Fibroblast of skin of back (primary cell): Measurements from ENCODE around the gene ISY1.
"Not testable (repeated sequence)": the region's sequence is repeated elsewhere in the genome, so short reads cannot be mapped to it uniquely, and the experiment has no call there.

Experiments
- DNase-seq: peaks from one replicate; pipeline ENCODE4 v3.0.0-alpha.2; 2013

The ISY1 gene

DNA sequence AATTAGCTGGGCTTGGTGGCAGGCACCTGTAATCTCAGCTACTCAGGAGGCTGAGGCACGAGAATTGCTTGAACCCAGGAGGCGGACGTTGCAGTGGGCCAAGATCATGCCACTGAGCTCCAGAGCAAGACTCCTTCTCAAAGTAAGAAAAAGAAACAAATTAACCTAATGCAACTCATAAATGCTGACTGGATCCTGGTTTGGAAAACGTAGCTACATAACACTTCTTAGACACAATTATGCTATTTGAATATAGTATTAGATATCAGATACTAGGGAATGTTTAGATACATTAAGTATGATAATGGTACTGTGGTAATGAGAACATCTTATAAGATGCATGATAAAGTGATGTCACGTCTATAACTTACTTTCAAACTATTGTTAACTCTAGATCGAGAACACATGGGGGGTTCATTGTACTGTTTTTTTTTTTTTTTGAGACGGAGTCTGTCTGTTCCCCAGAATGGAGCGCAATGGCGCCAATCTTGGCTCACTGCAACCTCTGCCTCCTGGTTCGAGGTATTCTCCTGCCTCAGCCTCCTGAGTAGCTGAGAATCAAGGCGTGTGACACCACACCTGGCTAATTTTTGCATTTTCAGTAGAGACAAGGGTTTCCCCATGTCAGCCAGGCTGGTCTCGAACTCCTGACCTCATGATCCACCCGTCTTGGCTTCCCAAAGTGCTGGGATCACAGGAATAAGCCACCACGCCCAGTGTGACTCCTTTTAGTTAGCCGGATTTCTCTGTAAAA is 5.9 kb upstream of the ISY1 start:
- no peak for DNase-seq

DNA sequence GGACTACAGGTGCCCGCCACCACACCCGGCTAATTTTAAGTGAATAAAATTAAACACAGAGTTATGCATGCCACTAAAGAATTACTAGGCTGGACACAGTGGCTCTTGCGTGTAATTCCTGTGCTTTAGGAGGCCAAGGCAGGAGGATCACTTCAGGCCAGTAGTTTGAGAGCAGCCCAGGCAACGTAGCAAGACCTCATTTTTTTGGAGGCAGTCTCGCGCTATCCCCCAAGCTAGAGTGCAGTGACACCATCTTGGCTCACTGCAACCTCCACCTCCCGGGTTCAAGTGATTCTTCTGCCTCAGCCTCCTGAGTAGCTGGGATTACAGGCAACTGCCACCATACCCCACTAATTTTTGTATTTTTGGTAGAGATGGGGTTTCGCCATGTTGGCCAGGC is 4.7 kb upstream of the ISY1 start:
- not testable (repeated sequence) for DNase-seq

DNA sequence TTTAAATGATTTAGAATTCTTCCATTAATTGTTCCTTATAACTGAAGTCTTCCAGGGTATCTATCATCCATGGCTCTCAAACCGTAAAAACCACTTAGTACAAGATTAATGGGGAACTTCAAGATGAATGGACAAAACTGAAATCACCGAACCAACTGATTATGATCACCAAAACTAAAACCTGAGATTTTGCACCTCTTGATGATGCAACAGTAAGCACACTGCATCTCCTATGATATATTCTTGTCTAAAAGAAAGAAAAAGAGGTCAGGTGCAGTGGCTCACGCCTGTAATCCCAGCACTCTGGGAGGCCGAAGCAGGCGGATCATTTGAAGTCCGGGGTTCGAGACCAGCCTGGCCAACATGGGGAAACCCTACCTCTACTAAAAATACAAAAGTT is 3.6 kb upstream of the ISY1 start:
- DNase-seq, result no peak

DNA sequence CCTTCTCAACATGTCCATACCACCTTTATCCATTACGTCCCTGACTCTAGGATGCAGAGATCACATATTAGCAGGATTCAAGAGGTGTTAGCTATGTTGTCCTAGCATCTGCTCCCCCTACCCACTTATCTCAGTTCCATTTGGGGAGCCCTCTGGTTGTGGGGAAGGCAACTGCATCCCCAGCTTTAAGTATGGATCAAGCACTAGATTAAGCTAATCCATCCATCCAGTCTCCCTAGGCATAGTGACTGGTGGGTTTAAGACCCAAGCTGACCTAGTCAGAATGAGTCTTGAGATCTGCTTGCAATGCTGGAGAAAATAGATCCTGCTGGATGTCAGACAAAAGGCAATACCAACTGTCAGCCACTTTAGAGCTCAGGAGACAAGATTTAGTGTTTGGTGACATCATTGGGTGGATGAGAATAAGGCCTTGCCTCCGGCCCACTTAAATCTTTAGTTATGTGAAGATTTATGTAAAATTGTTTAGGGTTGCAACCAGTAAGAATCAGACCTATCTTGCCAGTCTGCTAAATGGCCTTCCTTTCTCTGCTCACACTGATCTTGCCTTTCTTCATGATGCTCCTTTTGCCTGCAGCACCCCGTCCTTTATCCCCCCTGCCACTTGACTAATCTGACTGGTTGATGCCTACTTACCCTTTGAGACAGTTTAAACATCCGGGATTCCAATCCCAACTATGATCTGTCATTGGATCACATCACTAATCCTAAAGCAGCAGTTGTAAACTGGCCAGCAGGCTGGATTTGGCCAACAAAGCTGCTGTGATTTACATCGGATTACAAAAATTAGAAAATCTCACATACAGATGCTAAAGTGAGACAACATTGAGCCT is 2.1 kb upstream of the ISY1 start:
- DNase-seq, result no peak

DNA sequence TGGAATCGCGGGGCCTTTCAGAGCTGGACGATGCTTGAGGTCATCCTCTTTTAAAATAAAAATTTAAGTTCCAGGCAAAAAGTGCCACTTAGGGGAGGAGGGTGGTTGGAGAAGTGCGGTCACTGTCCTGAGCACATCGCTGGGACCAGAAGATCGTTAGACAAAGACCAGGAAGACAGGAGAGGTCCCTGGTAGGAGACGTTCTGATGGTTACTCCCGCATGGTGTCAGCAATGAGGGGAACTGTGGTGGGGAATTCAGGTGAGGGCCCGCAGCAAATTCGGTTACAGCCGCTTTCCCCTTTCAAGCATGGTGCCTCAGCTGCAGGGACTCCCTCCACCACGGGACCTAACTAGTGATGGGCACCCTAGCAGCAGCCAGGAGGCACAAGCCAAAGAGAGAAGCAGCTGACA is 1.0 kb upstream of the ISY1 start:
- no peak for DNase-seq

DNA sequence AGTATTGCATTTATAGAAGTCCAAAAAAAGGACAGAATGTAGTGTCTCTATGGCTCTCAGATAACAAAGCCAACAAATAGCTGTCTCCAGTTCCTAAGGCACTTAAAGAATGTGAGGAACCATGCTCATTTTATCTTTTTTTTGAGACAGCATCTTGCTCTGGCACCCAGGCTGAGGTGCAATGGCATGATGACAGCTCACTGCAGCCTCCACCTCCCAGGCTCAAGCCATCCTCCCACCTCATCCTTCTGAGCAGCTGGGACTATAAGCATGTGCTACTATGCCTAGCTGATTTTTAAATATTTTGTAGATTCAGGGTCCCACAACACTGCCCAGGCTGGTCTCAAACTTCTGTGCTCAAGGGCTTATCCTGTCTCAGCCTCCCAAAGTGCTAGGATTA is 16.1 kb downstream of the ISY1 start:
- no peak for DNase-seq

DNA sequence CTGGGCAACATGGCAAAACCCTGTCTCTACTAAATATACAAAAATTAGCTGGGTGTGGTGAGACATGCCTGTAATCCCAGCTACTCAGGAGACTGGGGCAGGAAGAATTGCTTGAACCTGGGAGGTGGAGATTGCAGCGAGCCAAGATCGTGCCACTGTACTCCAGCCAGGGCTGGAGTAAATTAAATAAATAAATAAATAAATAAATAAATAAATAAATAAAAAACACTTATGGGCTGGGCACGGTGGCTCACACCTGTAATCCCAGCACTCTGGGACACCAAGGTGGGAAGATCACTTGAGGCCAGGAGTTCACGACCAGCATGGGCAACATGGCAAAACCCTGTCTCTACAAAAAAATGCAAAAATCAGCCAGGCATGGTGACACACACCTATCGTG is 19.9 kb downstream of the ISY1 start:
- not testable (repeated sequence) for DNase-seq

DNA sequence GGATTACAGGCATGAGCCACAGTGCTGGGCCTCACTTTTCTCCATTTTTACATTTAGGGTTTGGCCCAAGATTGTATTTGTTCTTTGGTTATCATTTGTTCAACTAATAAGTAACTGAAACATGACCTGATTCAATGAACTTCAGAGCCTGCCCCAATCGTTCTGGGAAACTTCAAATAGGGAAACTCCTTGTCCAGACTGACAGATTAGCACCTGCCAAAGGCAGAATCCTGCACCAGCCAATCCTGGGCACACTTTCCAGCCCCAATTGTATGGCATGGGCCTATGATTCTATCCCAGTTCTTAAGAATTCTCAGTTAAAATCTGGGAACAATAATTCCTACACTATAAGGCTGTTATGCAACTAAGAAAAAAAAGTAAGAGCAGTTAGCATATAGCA is 21.0 kb downstream of the ISY1 start:
- DNase-seq, result no peak

DNA sequence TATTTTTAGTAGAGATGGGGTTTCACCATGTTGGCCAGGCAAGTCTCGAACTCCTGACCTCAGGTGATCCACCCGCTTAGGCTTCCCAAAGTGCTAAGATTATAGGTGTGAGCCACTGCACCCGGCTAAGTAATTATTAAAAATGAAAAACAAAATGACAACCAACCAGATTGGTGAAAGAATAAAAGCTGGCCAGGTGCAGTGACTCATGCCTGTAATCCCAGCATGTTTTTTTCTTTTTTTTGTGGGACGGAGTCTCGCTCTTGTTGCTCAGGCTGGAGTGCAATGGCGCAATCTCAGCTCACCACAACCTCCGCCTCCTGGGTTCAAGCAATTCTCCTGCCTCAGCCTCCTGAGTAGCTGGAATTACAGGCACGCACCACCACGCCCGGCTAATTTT is 24.6 kb downstream of the ISY1 start:
- not testable (repeated sequence) for DNase-seq

DNA sequence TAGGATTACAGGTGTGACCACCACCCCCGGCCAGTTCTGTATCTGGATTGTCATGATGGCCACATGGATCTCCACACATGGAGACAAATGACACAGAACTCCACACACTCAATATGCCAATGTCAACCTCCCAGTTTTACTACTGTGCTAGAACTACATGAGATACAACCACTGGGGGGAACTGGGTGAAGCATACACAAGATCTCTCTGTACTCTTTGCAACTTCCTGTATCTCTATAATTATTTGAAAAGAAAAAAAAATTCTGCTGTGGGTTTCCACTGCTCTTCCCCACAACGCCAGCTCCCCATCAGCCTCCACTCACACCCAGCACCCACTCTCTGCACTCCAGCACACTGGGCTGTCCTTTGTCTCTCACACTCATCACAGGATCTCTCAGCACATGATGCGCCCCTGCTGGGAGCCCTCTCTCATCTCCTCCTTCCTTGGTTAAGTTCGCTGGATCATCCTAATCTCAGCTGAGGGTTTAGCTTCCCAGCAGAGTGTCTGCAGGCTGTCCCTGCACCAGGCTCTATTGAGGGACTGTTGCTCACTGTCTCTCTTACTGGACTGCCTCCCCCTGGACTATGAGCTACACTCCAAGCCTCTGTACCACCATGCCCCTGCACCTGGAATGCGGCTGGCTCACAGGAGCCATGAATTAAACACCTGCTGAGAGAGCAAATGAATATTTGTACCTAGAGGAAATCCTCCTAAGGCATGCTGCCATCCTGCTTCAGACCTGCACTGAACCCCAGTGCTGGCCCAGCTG is 28.6 kb downstream of the ISY1 start:
- no peak for DNase-seq

DNA sequence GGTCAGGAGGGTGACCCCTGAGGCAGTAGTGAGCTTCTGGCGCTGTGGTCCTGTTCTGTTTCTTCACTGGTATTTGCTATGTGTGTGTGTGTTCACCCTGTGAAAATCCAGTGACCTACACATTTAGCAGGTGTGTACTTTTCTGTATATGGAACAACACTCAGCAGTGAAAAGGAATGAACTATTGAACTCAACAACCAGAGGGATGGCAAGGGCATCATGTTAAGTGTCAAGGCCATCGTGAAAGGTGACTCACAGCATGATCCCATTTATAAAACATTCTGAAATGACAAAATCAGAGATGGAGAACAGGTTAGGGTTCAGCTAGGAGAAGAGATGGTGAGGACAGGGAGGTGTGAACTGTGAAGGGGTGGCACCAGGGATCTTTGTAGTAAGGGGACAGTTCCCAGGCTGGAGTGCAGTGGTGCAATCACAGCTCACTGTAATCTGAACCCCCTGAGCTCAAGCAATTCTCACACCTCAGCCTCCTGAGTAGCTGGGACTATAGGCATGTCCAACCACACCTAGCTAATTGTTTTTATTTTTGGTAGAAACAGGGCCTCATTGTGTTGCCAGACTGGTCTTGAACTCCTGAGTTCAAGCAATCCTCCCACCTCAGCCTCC is 29.3 kb downstream of the ISY1 start:
- DNase-seq, result no peak

DNA sequence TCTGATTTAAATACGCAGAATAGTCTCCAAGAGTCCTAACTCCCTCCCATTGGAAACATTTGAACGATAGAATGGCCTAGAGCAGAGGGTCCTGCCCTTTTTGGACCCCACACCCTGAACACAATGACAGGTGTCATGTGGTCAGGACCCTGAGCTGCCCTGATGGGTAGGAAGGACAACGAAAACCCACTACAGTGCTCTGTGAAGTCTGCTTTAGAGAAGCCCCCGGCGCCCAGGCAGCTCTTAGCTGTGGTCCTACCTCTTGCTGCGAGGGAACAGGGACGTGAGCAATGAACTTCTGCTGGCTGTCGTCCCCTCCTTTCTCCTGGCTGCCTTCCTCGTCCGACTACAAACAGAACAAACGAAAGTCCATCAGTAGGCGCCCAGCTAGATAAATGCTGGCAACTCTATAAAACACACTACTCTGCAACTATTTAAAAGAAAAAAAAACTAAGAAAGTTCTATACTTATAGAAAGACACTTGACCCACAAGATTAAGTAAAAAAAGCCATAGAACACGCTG is 30.5 kb downstream of the ISY1 start:
- DNase-seq, result no peak

DNA sequence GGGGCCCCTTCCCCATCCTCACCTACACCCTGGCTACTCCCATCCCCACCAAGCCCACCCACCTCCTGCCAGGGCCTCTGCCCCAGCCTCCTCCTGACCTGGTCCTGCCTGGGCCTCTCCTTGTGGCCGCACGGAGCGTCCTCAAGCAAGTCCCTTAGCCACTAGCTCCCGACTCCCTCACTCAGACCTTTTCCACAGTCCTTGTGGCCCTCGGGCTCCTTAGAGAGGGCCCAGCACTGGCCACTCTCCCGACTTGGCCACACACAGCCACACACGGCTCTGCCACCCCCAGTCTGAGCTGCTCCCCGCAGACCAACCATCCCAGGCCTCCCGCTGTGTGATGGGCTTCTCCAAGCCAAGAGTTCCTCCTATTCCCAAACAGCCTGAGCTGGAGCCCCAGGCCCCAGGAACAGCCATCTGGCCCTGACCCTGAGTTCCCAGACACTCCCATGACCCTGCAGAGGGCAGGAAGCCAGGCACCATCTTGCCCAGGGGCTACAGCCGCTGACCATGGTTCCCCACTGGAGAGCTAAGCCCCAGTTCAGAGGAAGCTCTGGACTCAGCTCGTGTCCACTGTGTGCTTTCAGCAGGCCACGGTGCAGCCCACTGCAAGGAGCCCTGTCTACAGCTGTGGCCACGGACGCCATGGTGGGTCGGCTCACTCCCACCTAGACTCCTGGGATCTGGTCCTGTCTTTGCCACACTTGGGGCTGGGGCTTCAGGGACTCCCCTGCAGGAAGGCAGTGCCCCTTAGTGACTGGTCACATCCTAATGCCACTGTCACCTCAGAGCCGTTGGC is 32.3 kb downstream of the ISY1 start:
- no peak for DNase-seq

DNA sequence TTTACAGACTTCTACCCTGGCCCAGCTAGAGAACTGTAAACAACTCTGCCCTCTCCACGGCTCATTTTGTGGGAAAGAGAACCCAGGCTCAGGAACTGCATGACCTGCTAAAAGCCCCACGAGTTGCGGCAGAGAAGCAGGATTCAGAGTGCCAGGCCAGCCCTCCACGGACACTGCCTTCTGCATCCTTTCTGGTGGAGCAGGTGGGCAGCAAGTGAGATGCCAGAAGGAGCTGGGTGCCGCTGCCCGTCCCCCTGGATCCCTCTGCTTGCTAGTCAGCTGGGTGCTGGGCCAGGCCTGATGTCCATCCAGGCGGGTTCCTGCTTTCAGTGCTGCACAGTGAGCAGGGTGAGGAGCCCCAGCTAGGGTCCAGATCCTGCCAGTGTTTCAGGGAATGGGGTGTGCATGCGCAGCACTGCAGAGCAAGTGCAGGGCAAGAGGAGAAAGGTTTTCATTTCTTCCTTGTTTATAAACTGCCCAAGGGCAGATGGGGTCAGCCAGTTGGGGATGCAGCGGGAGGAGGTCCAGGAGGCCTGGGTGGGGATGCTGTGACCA is 34.1 kb downstream of the ISY1 start:
- no peak for DNase-seq

DNA sequence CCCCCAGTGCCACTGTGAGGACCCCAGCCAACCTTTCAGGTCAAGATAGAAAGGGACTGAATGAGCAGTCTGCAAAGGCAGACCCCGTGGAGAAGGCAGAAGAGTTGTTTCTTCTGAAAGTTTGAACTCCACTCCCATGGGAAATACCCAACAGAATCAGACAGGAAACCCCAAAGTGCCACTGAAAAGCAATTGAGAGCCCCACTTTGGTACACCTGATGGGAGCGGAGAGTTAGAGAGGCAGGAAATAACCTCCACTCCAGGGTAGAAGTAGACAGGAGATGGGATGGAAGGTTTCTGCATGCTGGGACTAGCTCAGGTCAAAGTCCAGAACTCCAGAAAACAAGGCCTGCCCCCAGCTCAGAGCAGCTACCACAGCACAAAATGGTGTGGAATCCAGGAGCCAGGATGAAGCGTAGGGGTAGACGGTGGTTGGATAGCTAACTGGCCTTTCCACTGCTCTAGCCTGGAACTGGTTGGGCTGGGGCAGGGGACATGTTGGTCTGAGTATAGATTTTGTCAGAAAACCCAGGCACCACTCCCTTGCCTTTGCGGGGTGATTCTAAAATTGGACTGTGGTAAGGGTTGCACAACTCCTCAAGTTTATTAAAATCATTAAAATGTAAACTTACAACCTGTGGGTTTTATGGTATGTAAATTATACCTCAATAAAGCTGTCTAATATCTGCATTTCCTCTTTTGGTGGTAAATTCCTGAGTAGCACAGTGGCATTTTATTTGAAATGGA is 37.4 kb downstream of the ISY1 start:
- no peak for DNase-seq

DNA sequence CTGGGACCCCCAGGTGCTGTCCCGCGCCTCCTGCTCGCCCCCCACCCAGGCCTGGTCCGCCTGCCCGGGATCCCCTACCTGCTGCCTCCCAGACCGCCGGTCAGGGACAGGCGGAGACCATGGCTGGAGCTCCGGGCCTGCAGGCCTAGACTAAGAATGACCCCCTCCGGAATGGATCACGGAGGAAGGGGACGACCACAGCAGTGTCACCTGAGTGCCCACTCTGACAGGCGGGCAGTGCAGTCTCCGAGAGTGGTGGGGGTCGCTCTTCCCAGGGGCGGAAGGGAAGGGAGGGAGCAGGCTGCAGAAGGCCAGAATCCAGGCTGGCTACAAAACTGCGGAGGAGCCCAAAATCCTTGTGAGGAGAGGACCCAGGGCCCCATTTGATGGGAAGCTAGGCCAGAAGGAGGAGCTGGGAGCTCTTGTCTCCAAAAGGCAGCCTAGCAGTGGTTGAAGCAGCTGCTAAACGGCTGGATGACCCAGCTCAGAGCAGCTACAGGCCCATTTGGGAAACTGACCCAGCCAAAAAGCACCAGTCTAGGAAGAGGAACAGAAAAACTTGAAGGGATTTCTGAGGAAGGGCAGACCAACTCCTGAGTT is 38.4 kb downstream of the ISY1 start:
- DNase-seq, result peak; percentile 9

DNA sequence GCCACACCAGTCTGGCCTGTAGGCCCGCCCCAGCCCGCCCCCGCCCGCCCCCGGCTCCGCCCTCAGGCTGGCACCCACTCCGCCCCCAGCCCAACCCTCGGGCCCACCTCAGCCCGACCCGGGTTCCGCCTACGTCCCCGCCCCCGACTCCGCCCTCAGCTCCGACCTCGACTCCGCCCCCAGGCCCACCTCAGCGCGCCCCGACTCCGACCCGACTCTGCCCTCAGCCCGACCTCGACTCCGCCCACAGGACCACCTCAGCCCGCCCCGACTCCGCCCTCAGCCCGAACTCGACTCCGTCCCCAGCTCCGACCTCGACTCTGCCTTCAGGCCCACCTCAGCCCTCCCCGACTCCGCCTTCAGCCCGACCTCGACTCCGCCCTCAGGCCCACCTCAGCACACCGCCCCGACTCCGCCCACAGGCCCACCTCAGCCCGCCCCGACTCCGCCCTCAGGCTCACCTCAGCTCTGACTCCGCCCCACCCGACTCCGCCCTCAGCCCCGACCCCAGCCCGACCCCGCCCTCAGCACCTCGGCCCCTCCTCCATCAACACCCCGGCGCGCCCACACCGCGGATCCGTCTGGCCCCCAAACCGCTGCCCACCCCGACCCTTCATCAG is 39.0 kb downstream of the ISY1 start, which contains the start of gene RAB43:
RAB43 (minus strand) TSS at position 13 of the 620 bp plus-strand sequence. CDS start 315 bp downstream, outside the sequence.
- DNase-seq, result peak; percentile 79

DNA sequence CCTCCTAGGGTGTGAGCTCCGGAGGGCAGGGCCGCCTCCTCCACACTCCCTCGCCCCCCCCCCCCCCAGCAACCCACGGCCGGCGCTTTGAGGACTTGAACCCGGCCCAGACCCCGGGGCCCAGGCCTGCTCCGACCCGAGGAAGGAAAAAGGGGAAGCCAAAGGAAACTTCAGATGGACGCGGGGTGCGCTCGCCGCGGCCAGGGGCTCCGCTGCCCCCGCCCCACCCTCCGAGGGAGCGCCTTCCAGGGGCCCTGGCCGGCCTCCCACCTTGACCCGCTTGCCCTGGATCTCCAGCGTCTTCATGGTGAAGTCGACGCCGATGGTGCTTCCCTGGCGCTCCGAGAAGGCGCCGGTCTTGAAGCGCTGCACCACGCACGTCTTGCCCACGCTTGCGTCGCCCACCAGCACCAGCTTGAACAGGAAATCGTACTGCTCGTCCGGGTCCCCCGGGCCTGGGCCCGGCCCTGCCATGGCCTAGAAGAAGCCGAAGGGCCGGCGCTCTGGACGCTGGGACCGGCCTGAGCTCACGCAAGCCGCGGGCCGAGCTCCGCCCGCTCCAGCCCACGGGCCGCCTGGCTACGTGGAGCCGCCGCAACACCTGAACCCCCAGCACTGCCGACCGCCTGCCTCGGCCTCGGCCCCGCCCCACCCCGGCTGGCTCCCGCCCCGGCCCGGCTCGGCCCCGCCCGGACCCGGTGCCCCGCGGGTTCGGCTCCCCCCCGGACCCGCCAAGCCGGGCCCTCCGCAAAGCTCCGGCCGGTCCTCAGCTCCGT is 39.7 kb downstream of the ISY1 start:
- DNase-seq, result peak; percentile 22
